Measurements from ENCODE around the gene LYL1.

DNA sequence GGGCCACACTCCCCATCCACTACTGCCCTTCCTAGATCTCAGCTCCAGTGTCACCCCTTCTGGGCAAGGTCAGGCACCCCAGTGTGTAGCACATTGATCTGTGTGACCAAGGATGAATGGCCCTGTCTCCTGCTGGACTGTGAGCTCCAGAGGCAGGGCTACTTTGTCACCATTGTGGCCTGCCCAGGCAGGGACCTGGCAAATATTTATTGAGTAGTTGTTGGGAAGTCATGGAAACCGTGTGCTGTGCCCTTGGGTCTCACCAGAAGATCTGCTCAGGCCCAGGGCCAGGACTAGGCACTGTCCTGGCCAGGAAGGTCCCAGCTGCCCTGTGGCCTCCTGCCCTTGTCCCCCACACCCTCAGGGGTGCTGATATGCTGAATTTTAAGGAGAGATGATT lies 25.9 kb upstream of the LYL1 start:
- TF ChIP-seq, protein P1, sequence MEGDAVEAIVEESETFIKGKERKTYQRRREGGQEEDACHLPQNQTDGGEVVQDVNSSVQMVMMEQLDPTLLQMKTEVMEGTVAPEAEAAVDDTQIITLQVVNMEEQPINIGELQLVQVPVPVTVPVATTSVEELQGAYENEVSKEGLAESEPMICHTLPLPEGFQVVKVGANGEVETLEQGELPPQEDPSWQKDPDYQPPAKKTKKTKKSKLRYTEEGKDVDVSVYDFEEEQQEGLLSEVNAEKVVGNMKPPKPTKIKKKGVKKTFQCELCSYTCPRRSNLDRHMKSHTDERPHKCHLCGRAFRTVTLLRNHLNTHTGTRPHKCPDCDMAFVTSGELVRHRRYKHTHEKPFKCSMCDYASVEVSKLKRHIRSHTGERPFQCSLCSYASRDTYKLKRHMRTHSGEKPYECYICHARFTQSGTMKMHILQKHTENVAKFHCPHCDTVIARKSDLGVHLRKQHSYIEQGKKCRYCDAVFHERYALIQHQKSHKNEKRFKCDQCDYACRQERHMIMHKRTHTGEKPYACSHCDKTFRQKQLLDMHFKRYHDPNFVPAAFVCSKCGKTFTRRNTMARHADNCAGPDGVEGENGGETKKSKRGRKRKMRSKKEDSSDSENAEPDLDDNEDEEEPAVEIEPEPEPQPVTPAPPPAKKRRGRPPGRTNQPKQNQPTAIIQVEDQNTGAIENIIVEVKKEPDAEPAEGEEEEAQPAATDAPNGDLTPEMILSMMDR (IDR thresholded peaks at IDR 0.05) = no peak
- TF ChIP-seq POLR2A (IDR thresholded peaks at IDR 0.05) = no peak
